NOMO-1 treated with DMSO at 0.1 percent for 48 hours (cell line): ENCODE measurements around the gene EDAR.

Experiments used
- DNase-seq: peaks from one replicate; lab custom pipeline; 2025; ENCODE audit not compliant: unreplicated experiment; lab: John Stamatoyannopoulos, UW

EDAR gene

GRCh38 chr2:108969856-108970255 is 19.2 kb downstream of the EDAR start:
- DNase-seq, result no peak

- no peak for DNase-seq
Observed at GRCh38 chr2:108968619-108969018, 20.4 kb downstream of the EDAR start.

- no peak for DNase-seq
Observed at GRCh38 chr2:108967757-108968156, 21.3 kb downstream of the EDAR start.

- no peak for DNase-seq
Observed at GRCh38 chr2:108965540-108966289, 23.3 kb downstream of the EDAR start.

- no peak for DNase-seq
Observed at GRCh38 chr2:108963057-108963456, 26.0 kb downstream of the EDAR start.

GRCh38 chr2:108961796-108962195 is 27.2 kb downstream of the EDAR start:
- DNase-seq, result no peak

- DNase-seq, result no peak
Observed at GRCh38 chr2:108960006-108960405, 29.0 kb downstream of the EDAR start.

GRCh38 chr2:108959401-108959800 is 29.6 kb downstream of the EDAR start:
- DNase-seq, result no peak

GRCh38 chr2:108958632-108959341 is 30.2 kb downstream of the EDAR start:
- no peak for DNase-seq

- DNase-seq, result no peak
Observed at GRCh38 chr2:108958002-108958401, 31.0 kb downstream of the EDAR start.

GRCh38 chr2:108956375-108956774 is 32.6 kb downstream of the EDAR start:
- DNase-seq, result no peak

GRCh38 chr2:108950369-108951135 is 38.5 kb downstream of the EDAR start:
- DNase-seq, result no peak

GRCh38 chr2:108949316-108950239 is 39.4 kb downstream of the EDAR start:
- DNase-seq, result no peak

- DNase-seq, result no peak
Observed at GRCh38 chr2:108947271-108947907, 41.6 kb downstream of the EDAR start.

- DNase-seq, result no peak
Observed at GRCh38 chr2:108946442-108946841, 42.6 kb downstream of the EDAR start.

- DNase-seq, result no peak
Observed at GRCh38 chr2:108945969-108946368, 43.1 kb downstream of the EDAR start.

GRCh38 chr2:108944601-108945331 is 44.3 kb downstream of the EDAR start:
- no peak for DNase-seq

GRCh38 chr2:108943751-108944150 is 45.3 kb downstream of the EDAR start:
- DNase-seq, result no peak

- no peak for DNase-seq
Observed at GRCh38 chr2:108942888-108943287, 46.1 kb downstream of the EDAR start.
